ENCODE measurements around the gene OTOP2. TPM values are rescaled to one million over a fixed set of nuclear protein-coding genes. Genes with fewer than 3 reads are reported as not detected.

Gene OTOP2
- total RNA-seq, 2 experiments from 2014 or later = not detected

- Mint-ChIP-seq H3K27ac (no peak overlapping the region), H3K27me3 (peaks cover 61% of the 10 kb centered on the region), H3K4me3 (no peak overlapping the region)
Measured at GRCh38 chr17:74923538-74924249, 379 bp upstream of the OTOP2 start.

GRCh38 chr17:74925242-74925641 lies 1.2 kb downstream of the OTOP2 start:
- ATAC-seq (ENCODE audit: low read depth) = no peak
- DNase-seq = no peak
- no peaks in the 10 kb centered on the region for H3K36me3 Mint-ChIP-seq
- H3K9me3 Mint-ChIP-seq = no peaks in the 10 kb centered on the region
- POLR2A ChIA-PET = interaction anchor here (1.2 kb wide), 1 partner anchor 47 kb away, joined by 3 read pairs; the partner anchor contains the start of gene HID1
- H3K27me3 Mint-ChIP-seq = peaks cover 56% of the 10 kb centered on the region
- peaks cover 4% of the 10 kb centered on the region for H3K4me1 Mint-ChIP-seq
- H3K27ac Mint-ChIP-seq = no peak overlapping the region
- H3K4me3 Mint-ChIP-seq = no peak overlapping the region

More at GRCh38 chr17:74923538-74924249, 379 bp upstream of the OTOP2 start:
- Mint-ChIP-seq H3K4me1 (peaks cover 4% of the 10 kb centered on the region), H3K9me3 (no peaks in the 10 kb centered on the region), H3K36me3 (no peaks in the 10 kb centered on the region)
- DNase-seq (peak; percentile 87), ATAC-seq (ENCODE audit: low read depth) (peak; percentile 57)
- POLR2A ChIA-PET = interaction anchor here (0.6 kb wide), 1 partner anchor 118 kb away, joined by 3 read pairs; no protein-coding TSS in a partner anchor

GRCh38 chr17:74928786-74929185 lies 4.7 kb downstream of the OTOP2 start:
- DNase-seq (no peak), ATAC-seq (ENCODE audit: low read depth) (no peak)
- Mint-ChIP-seq H3K36me3 (no peaks in the 10 kb centered on the region), H3K27ac (no peak overlapping the region), H3K27me3 (peaks cover 58% of the 10 kb centered on the region), H3K4me1 (peaks cover 3% of the 10 kb centered on the region), H3K9me3 (no peaks in the 10 kb centered on the region), H3K4me3 (no peak overlapping the region)
- POLR2A ChIA-PET = no interaction called here

- H3K4me3 Mint-ChIP-seq = no peak overlapping the region
- no peak overlapping the region for H3K27ac Mint-ChIP-seq
- H3K9me3 Mint-ChIP-seq = no peaks in the 10 kb centered on the region
- H3K4me1 Mint-ChIP-seq = no peaks in the 10 kb centered on the region
- H3K27me3 Mint-ChIP-seq = peaks cover 57% of the 10 kb centered on the region
- H3K36me3 Mint-ChIP-seq = no peaks in the 10 kb centered on the region
- DNase-seq (no peak), ATAC-seq (ENCODE audit: low read depth) (no peak)
- POLR2A ChIA-PET = no interaction called here
Measured at GRCh38 chr17:74930535-74931036, 6.5 kb downstream of the OTOP2 start.

- no peak for ATAC-seq (ENCODE audit: low read depth)
- peaks cover 67% of the 10 kb centered on the region for H3K27me3 Mint-ChIP-seq
- H3K4me3 Mint-ChIP-seq = no peak overlapping the region
Measured at GRCh38 chr17:74935048-74935447, 11.0 kb downstream of the OTOP2 start.

GRCh38 chr17:74935585-74936469 lies 11.8 kb downstream of the OTOP2 start, which contains the start of gene OTOP3:
TSS of gene OTOP3 (plus strand) at chr17:74935898. CDS start at chr17:74935922, 24 bp downstream.
- Mint-ChIP-seq H3K9me3 (no peaks in the 10 kb centered on the region), H3K27me3 (peaks cover 67% of the 10 kb centered on the region), H3K4me1 (peaks cover 2% of the 10 kb centered on the region), H3K36me3 (no peaks in the 10 kb centered on the region), H3K4me3 (no peak within 1 kb of the TSS), H3K27ac (no peak within 1 kb of the TSS)
- POLR2A ChIA-PET = no interaction called here
- no peak for DNase-seq
- ATAC-seq (ENCODE audit: low read depth) = no peak

More at GRCh38 chr17:74935048-74935447, 11.0 kb downstream of the OTOP2 start:
- Mint-ChIP-seq H3K9me3 (no peaks in the 10 kb centered on the region), H3K4me1 (peaks cover 2% of the 10 kb centered on the region), H3K36me3 (no peaks in the 10 kb centered on the region), H3K27ac (no peak overlapping the region)
- no peak for DNase-seq
- POLR2A ChIA-PET = no interaction called here

- POLR2A ChIA-PET = no interaction called here
- no peaks in the 10 kb centered on the region for H3K9me3 Mint-ChIP-seq
Measured at GRCh38 chr17:74936470-74936799, 12.4 kb downstream of the OTOP2 start.

GRCh38 chr17:74937064-74938051 lies 13.3 kb downstream of the OTOP2 start:
- no peak for ATAC-seq (ENCODE audit: low read depth)
- H3K4me3 Mint-ChIP-seq = no peak overlapping the region
- H3K4me1 Mint-ChIP-seq = peaks cover 2% of the 10 kb centered on the region
- no peak overlapping the region for H3K27ac Mint-ChIP-seq
- no peaks in the 10 kb centered on the region for H3K9me3 Mint-ChIP-seq
- H3K36me3 Mint-ChIP-seq = no peaks in the 10 kb centered on the region
- POLR2A ChIA-PET = no interaction called here
- DNase-seq = no peak
- H3K27me3 Mint-ChIP-seq = peaks cover 53% of the 10 kb centered on the region

More at GRCh38 chr17:74936470-74936799, 12.4 kb downstream of the OTOP2 start:
- no peak overlapping the region for H3K4me3 Mint-ChIP-seq
- ATAC-seq (ENCODE audit: low read depth) (no peak), DNase-seq (no peak)
- H3K27ac Mint-ChIP-seq = no peak overlapping the region
- peaks cover 62% of the 10 kb centered on the region for H3K27me3 Mint-ChIP-seq
- H3K4me1 Mint-ChIP-seq = peaks cover 2% of the 10 kb centered on the region
- no peaks in the 10 kb centered on the region for H3K36me3 Mint-ChIP-seq

GRCh38 chr17:74938194-74938950 lies 14.3 kb downstream of the OTOP2 start:
- H3K27me3 Mint-ChIP-seq = peaks cover 47% of the 10 kb centered on the region
- POLR2A ChIA-PET = interaction anchor here (1.0 kb wide), 1 partner anchor 10 kb away, joined by 3 read pairs; no protein-coding TSS in a partner anchor
- ATAC-seq (ENCODE audit: low read depth) = no peak

GRCh38 chr17:74939534-74939933 lies 15.5 kb downstream of the OTOP2 start:
- H3K27ac Mint-ChIP-seq = no peak overlapping the region
- no peaks in the 10 kb centered on the region for H3K36me3 Mint-ChIP-seq

More at GRCh38 chr17:74938194-74938950, 14.3 kb downstream of the OTOP2 start:
- Mint-ChIP-seq H3K9me3 (no peaks in the 10 kb centered on the region), H3K4me1 (peaks cover 2% of the 10 kb centered on the region), H3K36me3 (no peaks in the 10 kb centered on the region), H3K4me3 (no peak overlapping the region), H3K27ac (no peak overlapping the region)
- no peak for DNase-seq

GRCh38 chr17:74941128-74941725 lies 17.2 kb downstream of the OTOP2 start:
- H3K4me1 Mint-ChIP-seq = peaks cover 2% of the 10 kb centered on the region
- H3K9me3 Mint-ChIP-seq = no peaks in the 10 kb centered on the region
- H3K36me3 Mint-ChIP-seq = no peaks in the 10 kb centered on the region
- no peak overlapping the region for H3K4me3 Mint-ChIP-seq
- DNase-seq = no peak
- POLR2A ChIA-PET = no interaction called here
- no peak overlapping the region for H3K27ac Mint-ChIP-seq
- H3K27me3 Mint-ChIP-seq = peaks cover 33% of the 10 kb centered on the region
- ATAC-seq (ENCODE audit: low read depth) = no peak

More at GRCh38 chr17:74939534-74939933, 15.5 kb downstream of the OTOP2 start:
- Mint-ChIP-seq H3K27me3 (peaks cover 44% of the 10 kb centered on the region), H3K9me3 (no peaks in the 10 kb centered on the region), H3K4me3 (no peak overlapping the region), H3K4me1 (peaks cover 2% of the 10 kb centered on the region)
- no peak for ATAC-seq (ENCODE audit: low read depth)
- DNase-seq = no peak
- POLR2A ChIA-PET = interaction anchor here (1.0 kb wide), 1 partner anchor 9 kb away, joined by 3 read pairs; no protein-coding TSS in a partner anchor
